HCT116 (cell line): ENCODE data around the gene FES.

Experiments
- CBX3 ChIP-seq: IDR thresholded peaks from 2 replicates; pipeline ENCODE4 v1.6.1; 2012; ENCODE audit warnings: low read depth
- EZH2 ChIP-seq: fragments of 200-600 bp; sonication (generic); IDR thresholded peaks from 2 replicates; pipeline ENCODE4 v1.6.1; 2017; ENCODE audit warnings: antibody characterized with exemption, mixed run types
- POLR2A ChIP-seq: IDR thresholded peaks from 2 replicates; pipeline ENCODE4 v1.7.0; 2011; ENCODE audit warnings: borderline replicate concordance; ENCODE audit not compliant: insufficient read depth, insufficient read length; ENCODE audit errors: extremely low read depth
- POLR2AphosphoS5 ChIP-seq: IDR thresholded peaks from 2 replicates; pipeline ENCODE4 v1.6.1; 2011; ENCODE audit warnings: mild to moderate bottlenecking, low read depth, low read length, moderate library complexity
- REST ChIP-seq: IDR thresholded peaks from 2 replicates; pipeline ENCODE4 v1.6.1; 2012; ENCODE audit warnings: low read depth
- YY1 ChIP-seq: IDR thresholded peaks from 2 replicates; pipeline ENCODE4 v1.6.1; 2011; ENCODE audit warnings: low read length, low read depth, moderate library complexity, mild to moderate bottlenecking; ENCODE audit not compliant: insufficient replicate concordance; ENCODE audit errors: extremely low read depth
- TF ChIP-seq, protein P1 (sequence below), 3 experiments: fragments of 200-600 bp in 1 of 3; sonication (generic) in 1 of 3; IDR thresholded peaks in 2 of 3; conservative IDR thresholded peaks in 1 of 3; 2 replicates each; pipeline ENCODE4 v1.5.1; 2012 to 2017; ENCODE audit warnings: low read depth in 2 of 3, low read length in 2 of 3, antibody characterized with exemption in 1 of 3, borderline replicate concordance in 1 of 3, control low read depth in 1 of 3, mild to moderate bottlenecking in 1 of 3, mixed read lengths in 1 of 3, mixed run types in 1 of 3, moderate library complexity in 1 of 3; ENCODE audit not compliant: insufficient read depth in 1 of 3

GRCh38 chr15:90915216-90915807 is 31.0 kb downstream of the FES start:
- TF ChIP-seq, protein P1, sequence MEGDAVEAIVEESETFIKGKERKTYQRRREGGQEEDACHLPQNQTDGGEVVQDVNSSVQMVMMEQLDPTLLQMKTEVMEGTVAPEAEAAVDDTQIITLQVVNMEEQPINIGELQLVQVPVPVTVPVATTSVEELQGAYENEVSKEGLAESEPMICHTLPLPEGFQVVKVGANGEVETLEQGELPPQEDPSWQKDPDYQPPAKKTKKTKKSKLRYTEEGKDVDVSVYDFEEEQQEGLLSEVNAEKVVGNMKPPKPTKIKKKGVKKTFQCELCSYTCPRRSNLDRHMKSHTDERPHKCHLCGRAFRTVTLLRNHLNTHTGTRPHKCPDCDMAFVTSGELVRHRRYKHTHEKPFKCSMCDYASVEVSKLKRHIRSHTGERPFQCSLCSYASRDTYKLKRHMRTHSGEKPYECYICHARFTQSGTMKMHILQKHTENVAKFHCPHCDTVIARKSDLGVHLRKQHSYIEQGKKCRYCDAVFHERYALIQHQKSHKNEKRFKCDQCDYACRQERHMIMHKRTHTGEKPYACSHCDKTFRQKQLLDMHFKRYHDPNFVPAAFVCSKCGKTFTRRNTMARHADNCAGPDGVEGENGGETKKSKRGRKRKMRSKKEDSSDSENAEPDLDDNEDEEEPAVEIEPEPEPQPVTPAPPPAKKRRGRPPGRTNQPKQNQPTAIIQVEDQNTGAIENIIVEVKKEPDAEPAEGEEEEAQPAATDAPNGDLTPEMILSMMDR (IDR thresholded peaks at IDR 0.05 in 2 of 3, conservative IDR thresholded peaks at IDR 0.05 in 1 of 3; ENCODE audit: borderline replicate concordance in 1 of 3, insufficient read depth in 1 of 3, low read depth in 2 of 3, low read length in 2 of 3): no peak
- TF ChIP-seq EZH2 (no peak), CBX3 (no peak), REST (no peak), POLR2A (no peak), YY1 (no peak), POLR2AphosphoS5 (no peak)
